ENCODE results near the gene THSD8. TPM values are rescaled to one million over a fixed set of nuclear protein-coding genes. Genes with fewer than 3 reads are reported as not detected.

Gene THSD8
- total and polyA plus RNA-seq, 8 donors = 0.90 to 3.9 (median 2.0) TPM

- intact Hi-C loops (cut with DNase I) = no loop called here
- FAIRE-seq (no peak), ATAC-seq (no peak), DNase-seq (peak in 2 of 6 donors; percentile 58 to 66)
- peaks cover 11 to 58% (median 24%) of the 10 kb centered on the region in 3 donors for H3K4me1 ChIP-seq
- WGBS, 2 donors = 29 to 33% methylated on average over 16 to 19 of the region's 19 CpGs
- peak overlapping the region; percentile 68 to 99 (median 84) for H3K27ac ChIP-seq
- no peaks in the 10 kb centered on the region for H3K9me3 ChIP-seq
- H3K27me3 ChIP-seq = no peaks in the 10 kb centered on the region
- H3K4me3 ChIP-seq = no peak overlapping the region
- H3K36me3 ChIP-seq = no peaks in the 10 kb centered on the region
- TF ChIP-seq CTCF (IDR thresholded peaks at IDR 0.05) = no peak
Observed at GRCh38 chr19:12783849-12784393, 17.9 kb upstream of the THSD8 start.

GRCh38 chr19:12784394-12784870, 17.4 kb upstream of the THSD8 start:
- no peak overlapping the region for H3K4me3 ChIP-seq
- ATAC-seq = no peak
- peak overlapping the region; percentile 68 to 99 (median 84) for H3K27ac ChIP-seq
- H3K27me3 ChIP-seq = no peaks in the 10 kb centered on the region
- intact Hi-C loops (cut with DNase I) = no loop called here
- no peak for FAIRE-seq
- no peaks in the 10 kb centered on the region for H3K9me3 ChIP-seq
- H3K36me3 ChIP-seq = no peaks in the 10 kb centered on the region
- TF ChIP-seq CTCF (IDR thresholded peaks at IDR 0.05) = no peak
- WGBS, 2 donors = 62 to 67% methylated on average over 10 of the region's 10 CpGs
- no peak for DNase-seq
- peaks cover 16 to 56% (median 23%) of the 10 kb centered on the region in 3 donors for H3K4me1 ChIP-seq

- Histone ChIP-seq H3K4me1 (peaks cover 16 to 52% (median 23%) of the 10 kb centered on the region in 3 donors), H3K9me3 (no peaks in the 10 kb centered on the region), H3K27ac (peak overlapping the region in 2 of 4 donors; percentile 95 to 99), H3K4me3 (no peak overlapping the region), H3K36me3 (no peaks in the 10 kb centered on the region), H3K27me3 (no peaks in the 10 kb centered on the region)
- DNase-seq = no peak
- intact Hi-C loops (cut with DNase I) = no loop called here
- no peak for FAIRE-seq
- ATAC-seq = no peak
- WGBS, 2 donors = 58 to 66% methylated on average over 5 of the region's 5 CpGs
- no peak for TF ChIP-seq CTCF (IDR thresholded peaks at IDR 0.05)
Observed at GRCh38 chr19:12784871-12785430, 16.9 kb upstream of the THSD8 start.

GRCh38 chr19:12785431-12786031, 16.3 kb upstream of the THSD8 start:
- DNase-seq = no peak
- ATAC-seq = no peak
- H3K9me3 ChIP-seq = no peaks in the 10 kb centered on the region
- 73% methylated on average over 4 of the region's 4 CpGs for WGBS, 2 donors
- H3K27me3 ChIP-seq = no peaks in the 10 kb centered on the region
- H3K4me1 ChIP-seq = peaks cover 16 to 52% (median 26%) of the 10 kb centered on the region in 3 donors
- H3K27ac ChIP-seq = peak overlapping the region; percentile 74 to 99 (median 85)
- intact Hi-C loops (cut with DNase I) = no loop called here
- H3K4me3 ChIP-seq = no peak overlapping the region
- H3K36me3 ChIP-seq = no peaks in the 10 kb centered on the region
- TF ChIP-seq CTCF (IDR thresholded peaks at IDR 0.05) = no peak
- no peak for FAIRE-seq
